Lung (tissue), 12 donors: ENCODE measurements around the gene WDR88. TPM values are rescaled to one million over a fixed set of nuclear protein-coding genes. Genes with fewer than 3 reads are reported as not detected.

Source experiments
- ATAC-seq: fragments of 200-7000 bp; cut with Tn5 transposase; one replicate; pipeline ENCODE4 v1.9.1; 2020; ENCODE audit warnings: moderate number of reproducible peaks; ENCODE audit not compliant: insufficient read depth, low FRiP score
- DNase-seq, 3 donors: peaks; one replicate each; pipeline ENCODE4 v3.0.0-alpha.2; 2013 to 2017
- H3K27ac ChIP-seq, 2 donors: one replicate each; pipeline ENCODE4 v1.5.1; 2013; ENCODE audit warnings: mild to moderate bottlenecking in 2 of 2, moderate library complexity in 2 of 2, control low read depth in 1 of 2, inconsistent platforms in 1 of 2, low read depth in 1 of 2, low read length in 1 of 2
- H3K27me3 ChIP-seq, 3 donors: one replicate each; pipeline ENCODE4 v1.5.1; 2013; ENCODE audit warnings: low read length in 2 of 3; ENCODE audit not compliant: control insufficient read depth in 3 of 3, insufficient read depth in 3 of 3
- H3K36me3 ChIP-seq, 4 donors: one replicate each; pipeline ENCODE4 v1.5.1; 2013; ENCODE audit warnings: low read length in 4 of 4, mild to moderate bottlenecking in 1 of 4, moderate library complexity in 1 of 4; ENCODE audit not compliant: control insufficient read depth in 4 of 4, insufficient read depth in 4 of 4
- H3K4me1 ChIP-seq, 5 donors: one replicate each; pipeline ENCODE4 v1.5.1; 2013; ENCODE audit warnings: low read length in 5 of 5, mild to moderate bottlenecking in 2 of 5, moderate library complexity in 1 of 5; ENCODE audit not compliant: control insufficient read depth in 5 of 5, insufficient read depth in 5 of 5
- H3K4me3 ChIP-seq: one replicate; pipeline ENCODE4 v1.5.1; 2013; ENCODE audit warnings: mild to moderate bottlenecking, control low read depth, moderate library complexity
- H3K9ac ChIP-seq, 2 donors: one replicate each; pipeline ENCODE4 v1.5.1; 2013; ENCODE audit warnings: low read length in 2 of 2, control low read depth in 1 of 2; ENCODE audit not compliant: insufficient read depth in 1 of 2
- H3K9me3 ChIP-seq, 4 donors: one replicate each; pipeline ENCODE4 v1.5.1; 2013; ENCODE audit warnings: low read length in 3 of 4, mild to moderate bottlenecking in 1 of 4, moderate library complexity in 1 of 4; ENCODE audit not compliant: control insufficient read depth in 4 of 4, insufficient read depth in 3 of 4
- WGBS, 2 donors: extraction: QIAGEN DNeasy Blood & Tissue Kit; methylation state at CpG; one replicate each; pipeline ENCODE4 v1.1.7; 2013; 5-methylcytosine and 5-hydroxymethylcytosine counted together
- polyA plus RNA-seq, 2 donors: library from polyadenylated mRNA; stranded (reverse); fragments of 200-250 nt; gene quantifications; one replicate each; pipeline ENCODE4 v1.2.1, GENCODE V29; 2013
- total RNA-seq, 2 donors: library from RNA; depleted of rRNA in 1 of 2; stranded (reverse); fragments of >200 nt in 1 of 2; gene quantifications; one replicate each; pipeline ENCODE4 v1.2.1, GENCODE V29; 2014 to 2021
- TF ChIP-seq, protein P1 (sequence below): IDR thresholded peaks from 2 replicates; pipeline ENCODE4 v1.5.1; 2012; ENCODE audit warnings: mild to moderate bottlenecking; ENCODE audit errors: control extremely low read depth, extremely low read depth
- donor health status: control.
- donor health status: control.
- donor health status: Bipolar disorder and iron deficiency.
- donor health status: healthy.
- donor health status: DM: yes; HTN: yes; CAD: no.

WDR88 gene
- total and polyA plus RNA-seq, 4 donors, result not detected

GRCh38 chr19:33089010-33089409, 42.9 kb upstream of the WDR88 start:
- peaks cover 22 to 39% (median 27%) of the 10 kb centered on the region in 4 donors for H3K36me3 ChIP-seq
- ATAC-seq, result no peak

GRCh38 chr19:33090179-33090578, 41.7 kb upstream of the WDR88 start:
- TF ChIP-seq, protein P1, sequence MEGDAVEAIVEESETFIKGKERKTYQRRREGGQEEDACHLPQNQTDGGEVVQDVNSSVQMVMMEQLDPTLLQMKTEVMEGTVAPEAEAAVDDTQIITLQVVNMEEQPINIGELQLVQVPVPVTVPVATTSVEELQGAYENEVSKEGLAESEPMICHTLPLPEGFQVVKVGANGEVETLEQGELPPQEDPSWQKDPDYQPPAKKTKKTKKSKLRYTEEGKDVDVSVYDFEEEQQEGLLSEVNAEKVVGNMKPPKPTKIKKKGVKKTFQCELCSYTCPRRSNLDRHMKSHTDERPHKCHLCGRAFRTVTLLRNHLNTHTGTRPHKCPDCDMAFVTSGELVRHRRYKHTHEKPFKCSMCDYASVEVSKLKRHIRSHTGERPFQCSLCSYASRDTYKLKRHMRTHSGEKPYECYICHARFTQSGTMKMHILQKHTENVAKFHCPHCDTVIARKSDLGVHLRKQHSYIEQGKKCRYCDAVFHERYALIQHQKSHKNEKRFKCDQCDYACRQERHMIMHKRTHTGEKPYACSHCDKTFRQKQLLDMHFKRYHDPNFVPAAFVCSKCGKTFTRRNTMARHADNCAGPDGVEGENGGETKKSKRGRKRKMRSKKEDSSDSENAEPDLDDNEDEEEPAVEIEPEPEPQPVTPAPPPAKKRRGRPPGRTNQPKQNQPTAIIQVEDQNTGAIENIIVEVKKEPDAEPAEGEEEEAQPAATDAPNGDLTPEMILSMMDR, result no peak

More at GRCh38 chr19:33089010-33089409, 42.9 kb upstream of the WDR88 start:
- H3K4me1 ChIP-seq, result no peaks in the 10 kb centered on the region
- no peak overlapping the region for H3K27ac ChIP-seq
- no peak overlapping the region for H3K9ac ChIP-seq
- H3K9me3 ChIP-seq, result no peaks in the 10 kb centered on the region
- DNase-seq, result no peak
- TF ChIP-seq, protein P1, result no peak
- WGBS, 2 donors, result 91 to 96% methylated on average over 3 of the region's 3 CpGs
- H3K27me3 ChIP-seq, result no peaks in the 10 kb centered on the region
- no peak overlapping the region for H3K4me3 ChIP-seq

GRCh38 chr19:33093420-33094210, 38.3 kb upstream of the WDR88 start:
- Histone ChIP-seq H3K4me3 (no peak overlapping the region), H3K9me3 (no peaks in the 10 kb centered on the region), H3K9ac (no peak overlapping the region), H3K4me1 (no peaks in the 10 kb centered on the region), H3K27me3 (no peaks in the 10 kb centered on the region), H3K27ac (no peak overlapping the region), H3K36me3 (peaks cover 32 to 65% (median 48%) of the 10 kb centered on the region in 4 donors)
- TF ChIP-seq, protein P1, result no peak
- DNase-seq, result no peak
- WGBS, 2 donors, result 96% methylated on average over 11 of the region's 11 CpGs
- no peak for ATAC-seq

More at GRCh38 chr19:33090179-33090578, 41.7 kb upstream of the WDR88 start:
- Histone ChIP-seq H3K9ac (no peak overlapping the region), H3K4me1 (no peaks in the 10 kb centered on the region), H3K27me3 (no peaks in the 10 kb centered on the region), H3K9me3 (no peaks in the 10 kb centered on the region), H3K36me3 (peaks cover 29 to 46% (median 33%) of the 10 kb centered on the region in 4 donors), H3K4me3 (no peak overlapping the region), H3K27ac (no peak overlapping the region)
- WGBS, 2 donors, result 90 to 94% methylated on average over 3 of the region's 3 CpGs
- ATAC-seq (no peak), DNase-seq (no peak)
